ENCODE data around the gene B4GALT2. TPM values are rescaled to one million over a fixed set of nuclear protein-coding genes. Genes with fewer than 3 reads are reported as not detected.

The B4GALT2 gene
- total RNA-seq, 1 experiment from 2014 or later, result 76.4 TPM

- ChIA-PET CTCF (interaction anchor here (0.6 to 1.2 kb wide), 2 partner anchors 40 to 268 kb away, joined by 4 read pairs; partner anchors contain the start of gene CCDC24), POLR2A (ENCODE audit: low non-redundant PET) (interaction anchor here (0.6 kb wide), 5 partner anchors 9 to 324 kb away, joined by 4 to 10 read pairs (median 9); no protein-coding TSS in a partner anchor)
- no TSS peak for BruUV-seq (replicated peaks)
- intact Hi-C loops (cut with micrococcal nuclease; ENCODE audit: unreplicated experiment), result no loop called here
- Histone ChIP-seq H3K9me3 (ENCODE audit: low read depth, low read length, poor library complexity, severe bottlenecking) (no peaks in the 10 kb centered on the region), H3K36me3 (ENCODE audit: insufficient read depth, low read length, poor library complexity, severe bottlenecking) (no peaks in the 10 kb centered on the region), H3K27ac (ENCODE audit: low read depth, low read length, poor library complexity, severe bottlenecking) (peak within 1 kb of the TSS; percentile 90), H3K4me1 (ENCODE audit: insufficient read depth, low read length, poor library complexity, severe bottlenecking) (peaks cover 20% of the 10 kb centered on the region), H3K4me3 (ENCODE audit: low read depth, low read length, poor library complexity, severe bottlenecking) (peak within 1 kb of the TSS; percentile 91), H3K27me3 (replicated peaks; ENCODE audit: insufficient read depth, low read depth, low read length, poor library complexity) (no peaks in the 10 kb centered on the region)
- peak; percentile 91 for DNase-seq (ENCODE audit: low spot score)
- no peak for TF ChIP-seq EZH2 (IDR thresholded peaks at IDR 0.05; ENCODE audit: borderline replicate concordance, low read depth, low read length, poor library complexity, severe bottlenecking)
- TF ChIP-seq, protein P1, sequence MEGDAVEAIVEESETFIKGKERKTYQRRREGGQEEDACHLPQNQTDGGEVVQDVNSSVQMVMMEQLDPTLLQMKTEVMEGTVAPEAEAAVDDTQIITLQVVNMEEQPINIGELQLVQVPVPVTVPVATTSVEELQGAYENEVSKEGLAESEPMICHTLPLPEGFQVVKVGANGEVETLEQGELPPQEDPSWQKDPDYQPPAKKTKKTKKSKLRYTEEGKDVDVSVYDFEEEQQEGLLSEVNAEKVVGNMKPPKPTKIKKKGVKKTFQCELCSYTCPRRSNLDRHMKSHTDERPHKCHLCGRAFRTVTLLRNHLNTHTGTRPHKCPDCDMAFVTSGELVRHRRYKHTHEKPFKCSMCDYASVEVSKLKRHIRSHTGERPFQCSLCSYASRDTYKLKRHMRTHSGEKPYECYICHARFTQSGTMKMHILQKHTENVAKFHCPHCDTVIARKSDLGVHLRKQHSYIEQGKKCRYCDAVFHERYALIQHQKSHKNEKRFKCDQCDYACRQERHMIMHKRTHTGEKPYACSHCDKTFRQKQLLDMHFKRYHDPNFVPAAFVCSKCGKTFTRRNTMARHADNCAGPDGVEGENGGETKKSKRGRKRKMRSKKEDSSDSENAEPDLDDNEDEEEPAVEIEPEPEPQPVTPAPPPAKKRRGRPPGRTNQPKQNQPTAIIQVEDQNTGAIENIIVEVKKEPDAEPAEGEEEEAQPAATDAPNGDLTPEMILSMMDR (conservative IDR thresholded peaks at IDR 0.05; ENCODE audit: low read depth, low read length), result no peak
Measured at GRCh38 chr1:44031252-44032169, 52.5 kb downstream of the B4GALT2 start, which contains the start of gene SLC6A9. TSS of gene SLC6A9 (minus strand) at chr1:44031462. CDS start at chr1:44024277, 7,185 bp downstream.

- CTCF ChIA-PET, result no interaction called here
- no peak for DNase-seq (ENCODE audit: low spot score)
- TF ChIP-seq, protein P1 (conservative IDR thresholded peaks at IDR 0.05; ENCODE audit: low read depth, low read length), result no peak
- TF ChIP-seq EZH2 (IDR thresholded peaks at IDR 0.05; ENCODE audit: borderline replicate concordance, low read depth, low read length, poor library complexity, severe bottlenecking), result no peak
- POLR2A ChIA-PET (ENCODE audit: low non-redundant PET), result interaction anchor here (0.6 kb wide), 1 partner anchor 10 kb away, joined by 4 read pairs; no protein-coding TSS in a partner anchor
- intact Hi-C loops (cut with micrococcal nuclease; ENCODE audit: unreplicated experiment), result no loop called here
- Histone ChIP-seq H3K27ac (ENCODE audit: low read depth, low read length, poor library complexity, severe bottlenecking) (peak overlapping the region; percentile 90), H3K4me1 (ENCODE audit: insufficient read depth, low read length, poor library complexity, severe bottlenecking) (peaks cover 28% of the 10 kb centered on the region), H3K27me3 (replicated peaks; ENCODE audit: insufficient read depth, low read depth, low read length, poor library complexity) (no peaks in the 10 kb centered on the region), H3K36me3 (ENCODE audit: insufficient read depth, low read length, poor library complexity, severe bottlenecking) (no peaks in the 10 kb centered on the region), H3K9me3 (ENCODE audit: low read depth, low read length, poor library complexity, severe bottlenecking) (no peaks in the 10 kb centered on the region), H3K4me3 (ENCODE audit: low read depth, low read length, poor library complexity, severe bottlenecking) (no peak overlapping the region)
- TSS peak; percentile 45 for BruUV-seq (replicated peaks)
Measured at GRCh38 chr1:44032170-44032790, 53.3 kb downstream of the B4GALT2 start.

- H3K4me3 ChIP-seq (ENCODE audit: low read depth, low read length, poor library complexity, severe bottlenecking), result no peak overlapping the region
- CTCF ChIA-PET, result interaction anchor here (0.6 kb wide), 1 partner anchor 38 kb away, joined by 3 read pairs; no protein-coding TSS in a partner anchor
- intact Hi-C loops (cut with micrococcal nuclease; ENCODE audit: unreplicated experiment), result no loop called here
- POLR2A ChIA-PET (ENCODE audit: low non-redundant PET), result no interaction called here
- H3K27me3 ChIP-seq (replicated peaks; ENCODE audit: insufficient read depth, low read depth, low read length, poor library complexity), result no peaks in the 10 kb centered on the region
- H3K36me3 ChIP-seq (ENCODE audit: insufficient read depth, low read length, poor library complexity, severe bottlenecking), result no peaks in the 10 kb centered on the region
- H3K4me1 ChIP-seq (ENCODE audit: insufficient read depth, low read length, poor library complexity, severe bottlenecking), result peaks cover 31% of the 10 kb centered on the region
- H3K27ac ChIP-seq (ENCODE audit: low read depth, low read length, poor library complexity, severe bottlenecking), result no peak overlapping the region
- H3K9me3 ChIP-seq (ENCODE audit: low read depth, low read length, poor library complexity, severe bottlenecking), result no peaks in the 10 kb centered on the region
- no TSS peak for BruUV-seq (replicated peaks)
- TF ChIP-seq EZH2 (IDR thresholded peaks at IDR 0.05; ENCODE audit: borderline replicate concordance, low read depth, low read length, poor library complexity, severe bottlenecking), result no peak
- TF ChIP-seq, protein P1 (conservative IDR thresholded peaks at IDR 0.05; ENCODE audit: low read depth, low read length), result no peak
- no peak for DNase-seq (ENCODE audit: low spot score)
Measured at GRCh38 chr1:44033041-44033575, 54.1 kb downstream of the B4GALT2 start.
